Measurements from ENCODE around the gene BAIAP3.

GRCh38 chr16:1288813-1289476, 44.5 kb upstream of the BAIAP3 start:
- TF ChIP-seq CTCF (IDR thresholded peaks at IDR 0.05 in 2 of 3, conservative IDR thresholded peaks at IDR 0.05 in 1 of 3; ENCODE audit: borderline replicate concordance in 1 of 3, insufficient read depth in 1 of 3, low read depth in 2 of 3, low read length in 2 of 3), result no peak
- TF ChIP-seq MAX (IDR thresholded peaks at IDR 0.05), result no peak
